HUES6 (cell line): Measurements from ENCODE around the gene NUDT19.

Experiments used
- H3K27ac ChIP-seq: 2 replicates; pipeline ENCODE4 v1.7.0; 2013; ENCODE audit warnings: low read depth, mild to moderate bottlenecking, low read length, inconsistent platforms
- H3K27me3 ChIP-seq: 2 replicates; pipeline ENCODE4 v1.6.1; 2013; ENCODE audit warnings: low read length; ENCODE audit not compliant: control insufficient read depth, insufficient read depth
- H3K36me3 ChIP-seq: 2 replicates; pipeline ENCODE4 v1.6.1; 2013; ENCODE audit warnings: low read length; ENCODE audit not compliant: control insufficient read depth, insufficient read depth
- H3K4me1 ChIP-seq: 2 replicates; pipeline ENCODE4 v1.6.1; 2013; ENCODE audit warnings: low read length; ENCODE audit not compliant: control insufficient read depth, insufficient read depth
- H3K4me3 ChIP-seq: 2 replicates; pipeline ENCODE4 v1.5.1; 2013; ENCODE audit warnings: low read depth, low read length
- H3K9ac ChIP-seq: one replicate; pipeline ENCODE4 v1.6.1; 2013; ENCODE audit warnings: mild to moderate bottlenecking, low read length
- H3K9me3 ChIP-seq: 2 replicates; pipeline ENCODE4 v1.6.1; 2013; ENCODE audit warnings: low read depth, low read length; ENCODE audit not compliant: control insufficient read depth, insufficient read depth

The NUDT19 gene

DNA sequence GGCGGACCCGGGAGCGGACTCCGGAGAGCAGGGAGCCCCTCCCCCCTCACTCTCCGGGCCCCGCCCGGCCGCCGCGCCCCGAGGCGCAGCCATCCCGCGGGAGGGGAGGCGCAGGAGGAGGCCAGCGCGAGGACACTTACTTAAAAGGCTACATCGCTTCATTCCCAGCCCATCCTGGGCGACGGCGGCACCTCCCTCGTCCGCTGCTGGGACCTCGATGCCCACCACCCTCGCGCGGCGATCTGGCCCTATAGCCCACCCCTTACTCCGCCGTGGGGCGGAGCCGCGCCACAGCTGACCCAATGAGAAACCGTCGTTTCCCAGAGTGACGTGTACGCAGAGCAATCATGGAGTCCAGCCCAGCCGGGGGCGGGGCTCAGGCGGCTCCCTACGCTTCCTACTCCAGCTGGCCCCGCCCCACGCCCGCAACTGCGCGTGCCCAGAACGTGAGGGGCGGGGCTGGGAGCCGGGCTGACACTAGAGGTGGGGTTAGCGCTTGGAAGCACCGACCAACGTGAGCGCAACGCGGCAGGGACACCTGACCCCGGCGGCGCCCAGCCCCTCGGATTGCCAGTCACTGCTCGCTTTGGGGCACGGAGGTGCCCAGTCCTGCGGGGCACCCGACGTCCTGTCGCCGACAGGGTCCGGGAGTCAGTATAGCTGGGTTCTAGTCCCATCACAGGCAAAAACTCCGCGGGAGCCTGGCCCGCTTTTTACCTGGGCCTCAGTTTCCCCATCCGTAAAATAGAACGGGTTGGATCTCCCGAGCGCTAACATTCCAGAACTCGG, 16.5 kb upstream of the NUDT19 start, which contains the start of gene ANKRD27:
Gene ANKRD27, minus strand, starts transcription at position 250 of the 789 bp plus-strand sequence. CDS start 16,165 bp downstream, outside the sequence.
- Histone ChIP-seq H3K27me3 (peaks cover 36% of the 10 kb centered on the region), H3K4me1 (peaks cover 11% of the 10 kb centered on the region), H3K4me3 (peak within 1 kb of the TSS; percentile 99), H3K36me3 (no peaks in the 10 kb centered on the region; the same call in 1 of the 2 replicates), H3K9me3 (no peaks in the 10 kb centered on the region), H3K9ac (peak within 1 kb of the TSS; percentile 71), H3K27ac (no peak within 1 kb of the TSS)

DNA sequence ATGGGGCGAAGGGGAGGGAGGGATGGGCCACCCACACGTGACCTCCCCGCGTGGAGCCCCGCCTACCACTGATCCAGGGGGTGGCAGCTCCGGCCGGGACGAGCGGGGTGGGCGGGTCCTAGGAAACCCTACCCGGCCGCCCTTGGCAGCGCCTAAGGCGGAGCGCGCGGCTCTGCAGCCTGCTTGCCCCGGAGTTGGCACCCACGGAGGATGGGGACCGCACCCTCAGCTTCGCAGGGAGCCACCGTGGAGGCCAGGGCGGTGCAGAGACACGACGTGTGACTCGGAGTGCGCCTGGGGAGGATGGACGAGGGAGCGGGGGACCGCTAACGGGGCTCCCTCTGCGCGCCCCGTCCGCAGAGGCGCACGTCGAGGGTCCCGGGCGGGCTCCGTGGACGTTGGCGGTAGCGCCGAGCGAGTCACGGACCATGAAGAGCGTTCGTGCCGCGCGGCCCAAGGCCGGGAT, 15.9 kb upstream of the NUDT19 start, which contains the start of gene RGS9BP:
Gene RGS9BP, plus strand, starts transcription at position 129 of the 466 bp plus-strand sequence. CDS start 416 bp downstream, outside the sequence.
- Histone ChIP-seq H3K27ac (no peak within 1 kb of the TSS), H3K9ac (peak within 1 kb of the TSS; percentile 71)

GRCh38 chr19:32676186-32676894, 15.3 kb upstream of the NUDT19 start:
- Histone ChIP-seq H3K4me1 (peaks cover 11% of the 10 kb centered on the region), H3K9me3 (no peaks in the 10 kb centered on the region), H3K27ac (no peak overlapping the region), H3K27me3 (peaks cover 36% of the 10 kb centered on the region), H3K4me3 (peak overlapping the region; percentile 99), H3K9ac (peak overlapping the region; percentile 9), H3K36me3 (no peaks in the 10 kb centered on the region)

More for the DNA sequence above, 15.9 kb upstream of the NUDT19 start, which contains the start of gene RGS9BP:
- peaks cover 11% of the 10 kb centered on the region for H3K4me1 ChIP-seq
- peak within 1 kb of the TSS; percentile 99 for H3K4me3 ChIP-seq
- H3K27me3 ChIP-seq: peaks cover 36% of the 10 kb centered on the region
- no peaks in the 10 kb centered on the region for H3K9me3 ChIP-seq
- no peaks in the 10 kb centered on the region; the same call in 1 of the 2 replicates for H3K36me3 ChIP-seq

GRCh38 chr19:32676895-32677359, 14.7 kb upstream of the NUDT19 start:
- no peak overlapping the region for H3K9ac ChIP-seq
- H3K36me3 ChIP-seq: no peaks in the 10 kb centered on the region
- H3K4me1 ChIP-seq: peaks cover 11% of the 10 kb centered on the region
- no peaks in the 10 kb centered on the region for H3K9me3 ChIP-seq
- H3K4me3 ChIP-seq: peak overlapping the region; percentile 99
- H3K27me3 ChIP-seq: peaks cover 36% of the 10 kb centered on the region
- H3K27ac ChIP-seq: no peak overlapping the region

DNA sequence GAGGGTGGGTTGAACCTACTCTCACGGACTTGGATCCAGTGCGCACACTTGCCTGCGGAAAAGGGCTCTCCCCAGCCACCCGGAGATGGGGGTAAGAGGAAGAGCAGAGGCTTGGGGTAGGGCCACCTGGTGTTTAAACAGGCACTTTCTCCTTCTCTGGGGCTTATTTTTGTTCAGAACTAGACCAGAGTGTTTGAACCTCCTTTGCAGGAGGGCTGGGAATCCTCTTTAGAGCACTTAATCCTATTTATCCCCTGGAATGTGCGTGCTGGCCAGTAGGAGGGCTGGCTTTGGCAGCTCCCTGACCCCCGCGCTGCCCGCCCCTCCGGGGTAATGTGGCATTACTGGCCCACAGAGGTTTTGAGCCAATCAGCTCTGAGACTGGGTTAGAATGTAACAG, 14.0 kb upstream of the NUDT19 start:
- no peak overlapping the region for H3K27ac ChIP-seq
- H3K9me3 ChIP-seq: no peaks in the 10 kb centered on the region
- H3K36me3 ChIP-seq: no peaks in the 10 kb centered on the region
- H3K4me3 ChIP-seq: peak overlapping the region; percentile 99
- H3K4me1 ChIP-seq: peaks cover 11% of the 10 kb centered on the region
- H3K9ac ChIP-seq: no peak overlapping the region
- peaks cover 36% of the 10 kb centered on the region for H3K27me3 ChIP-seq

DNA sequence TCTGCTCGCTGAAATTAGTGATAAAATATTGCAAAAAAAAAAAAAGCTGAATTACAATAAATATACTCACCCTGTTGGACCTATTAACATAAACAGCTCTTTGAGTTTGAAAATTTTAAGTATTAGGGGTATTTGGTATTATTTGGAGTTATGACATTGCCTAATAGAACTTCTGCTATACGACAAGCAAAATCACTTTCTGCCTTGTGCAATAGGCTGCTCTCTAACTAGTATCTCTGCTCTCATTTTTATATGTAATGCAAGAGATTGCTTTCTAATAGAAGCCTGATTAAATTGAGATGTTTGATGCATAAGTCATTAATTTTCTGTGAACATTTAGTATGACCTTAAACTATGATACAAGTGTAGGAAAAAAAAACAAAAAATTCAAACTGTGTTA, 10.6 kb upstream of the NUDT19 start:
- no peaks in the 10 kb centered on the region for H3K36me3 ChIP-seq
- no peaks in the 10 kb centered on the region for H3K9me3 ChIP-seq

DNA sequence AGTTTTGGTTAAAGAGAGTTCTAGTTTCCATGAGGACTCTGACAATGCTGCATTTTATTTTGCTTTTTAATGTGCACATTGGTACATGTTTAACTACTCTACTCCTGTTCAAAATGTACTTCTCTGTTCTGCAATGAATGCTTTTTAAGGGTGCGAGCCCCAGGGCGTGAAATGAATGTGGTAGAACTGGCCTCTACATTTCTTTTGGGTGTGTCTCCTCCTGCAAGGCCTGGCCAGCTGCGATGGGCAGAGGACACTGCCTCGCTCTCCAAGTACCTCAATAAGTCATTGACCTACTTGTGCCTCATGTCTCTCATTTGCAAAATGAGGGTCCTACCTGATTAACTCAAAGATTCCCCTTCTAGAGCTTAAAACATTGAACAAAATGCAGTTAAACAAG, 9.3 kb upstream of the NUDT19 start:
- H3K36me3 ChIP-seq: no peaks in the 10 kb centered on the region
- no peaks in the 10 kb centered on the region for H3K9me3 ChIP-seq
- H3K27ac ChIP-seq: no peak overlapping the region
- H3K4me1 ChIP-seq: peaks cover 6% of the 10 kb centered on the region
- H3K9ac ChIP-seq: no peak overlapping the region
- H3K27me3 ChIP-seq: peaks cover 13% of the 10 kb centered on the region
- H3K4me3 ChIP-seq: no peak overlapping the region

More for the DNA sequence above, 10.6 kb upstream of the NUDT19 start:
- peaks cover 26% of the 10 kb centered on the region for H3K27me3 ChIP-seq
- H3K27ac ChIP-seq: no peak overlapping the region
- no peak overlapping the region for H3K9ac ChIP-seq
- H3K4me1 ChIP-seq: peaks cover 11% of the 10 kb centered on the region
- H3K4me3 ChIP-seq: no peak overlapping the region

DNA sequence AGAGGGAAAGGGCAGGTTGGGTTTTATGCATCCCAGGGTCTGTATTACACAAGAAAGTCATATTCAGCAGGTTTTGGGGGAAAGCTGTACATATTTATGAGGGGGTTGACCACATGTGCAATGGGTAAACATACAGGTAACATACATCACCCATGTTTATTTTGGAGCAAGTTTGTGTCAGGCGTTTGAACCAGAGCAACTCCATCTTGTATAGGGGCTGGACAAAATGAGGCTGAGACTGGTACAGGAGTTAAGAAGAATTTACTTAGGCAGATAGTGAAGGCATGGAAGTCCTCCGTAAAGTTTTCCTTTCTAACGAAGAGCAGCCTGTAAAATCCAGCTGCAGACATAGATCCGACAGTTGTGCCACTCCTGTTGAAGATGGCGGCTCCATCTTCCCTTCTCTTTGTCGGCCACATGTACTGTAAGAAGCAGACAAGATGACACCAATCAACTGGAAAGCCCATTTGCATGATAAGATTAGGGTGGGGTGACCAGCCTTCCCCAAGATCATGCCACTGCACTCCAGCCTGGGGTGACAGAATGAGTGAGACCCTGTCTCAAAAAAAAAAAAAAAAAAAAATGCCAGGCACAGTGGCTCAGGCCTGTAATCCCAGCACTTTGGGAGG, 4.7 kb upstream of the NUDT19 start:
- no peaks in the 10 kb centered on the region for H3K9me3 ChIP-seq
- no peak overlapping the region for H3K9ac ChIP-seq
- no peak overlapping the region for H3K4me3 ChIP-seq
- H3K27me3 ChIP-seq: peaks cover 3% of the 10 kb centered on the region; the same call in 1 of the 2 replicates
- H3K36me3 ChIP-seq: no peaks in the 10 kb centered on the region
- H3K27ac ChIP-seq: no peak overlapping the region
- H3K4me1 ChIP-seq: no peaks in the 10 kb centered on the region

- Histone ChIP-seq H3K4me1 (peaks cover 3% of the 10 kb centered on the region), H3K27ac (no peak overlapping the region), H3K27me3 (peaks cover 7% of the 10 kb centered on the region), H3K36me3 (no peaks in the 10 kb centered on the region), H3K9ac (no peak overlapping the region), H3K9me3 (no peaks in the 10 kb centered on the region), H3K4me3 (no peak overlapping the region)
Measured at GRCh38 chr19:32687681-32688080, 3.9 kb upstream of the NUDT19 start.

- peaks cover 12% of the 10 kb centered on the region for H3K27me3 ChIP-seq
- no peak overlapping the region for H3K27ac ChIP-seq
- H3K9me3 ChIP-seq: no peaks in the 10 kb centered on the region; the same call in 1 of the 2 replicates
- no peak overlapping the region for H3K9ac ChIP-seq
- H3K36me3 ChIP-seq: no peaks in the 10 kb centered on the region
- peaks cover 4% of the 10 kb centered on the region for H3K4me1 ChIP-seq
- no peak overlapping the region for H3K4me3 ChIP-seq
Measured at GRCh38 chr19:32688311-32688710, 3.3 kb upstream of the NUDT19 start.
